IPS DF 4.7 (cell line): ENCODE data around the gene ARHGAP27.
"Not testable (repeated sequence)": the region's sequence is repeated elsewhere in the genome, so short reads cannot be mapped to it uniquely, and the experiment has no call there.

Experiments
- DNase-seq: peaks from one replicate; pipeline ENCODE4 v3.0.0-alpha.2; 2013; ENCODE audit warnings: low spot score; ENCODE audit errors: extremely low read depth

Gene ARHGAP27, protein sequence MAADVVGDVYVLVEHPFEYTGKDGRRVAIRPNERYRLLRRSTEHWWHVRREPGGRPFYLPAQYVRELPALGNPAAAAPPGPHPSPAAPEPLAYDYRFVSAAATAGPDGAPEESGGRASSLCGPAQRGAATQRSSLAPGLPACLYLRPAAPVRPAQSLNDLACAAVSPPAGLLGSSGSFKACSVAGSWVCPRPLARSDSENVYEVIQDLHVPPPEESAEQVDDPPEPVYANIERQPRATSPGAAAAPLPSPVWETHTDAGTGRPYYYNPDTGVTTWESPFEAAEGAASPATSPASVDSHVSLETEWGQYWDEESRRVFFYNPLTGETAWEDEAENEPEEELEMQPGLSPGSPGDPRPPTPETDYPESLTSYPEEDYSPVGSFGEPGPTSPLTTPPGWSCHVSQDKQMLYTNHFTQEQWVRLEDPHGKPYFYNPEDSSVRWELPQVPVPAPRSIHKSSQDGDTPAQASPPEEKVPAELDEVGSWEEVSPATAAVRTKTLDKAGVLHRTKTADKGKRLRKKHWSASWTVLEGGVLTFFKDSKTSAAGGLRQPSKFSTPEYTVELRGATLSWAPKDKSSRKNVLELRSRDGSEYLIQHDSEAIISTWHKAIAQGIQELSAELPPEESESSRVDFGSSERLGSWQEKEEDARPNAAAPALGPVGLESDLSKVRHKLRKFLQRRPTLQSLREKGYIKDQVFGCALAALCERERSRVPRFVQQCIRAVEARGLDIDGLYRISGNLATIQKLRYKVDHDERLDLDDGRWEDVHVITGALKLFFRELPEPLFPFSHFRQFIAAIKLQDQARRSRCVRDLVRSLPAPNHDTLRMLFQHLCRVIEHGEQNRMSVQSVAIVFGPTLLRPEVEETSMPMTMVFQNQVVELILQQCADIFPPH

GRCh38 chr17:45432405-45433158 lies at the start of gene ARHGAP27:
Gene ARHGAP27, minus strand, starts transcription at chr17:45432870. Its CDS starts 2,591 bp downstream, at chr17:45430279.
- DNase-seq: no peak

DNA sequence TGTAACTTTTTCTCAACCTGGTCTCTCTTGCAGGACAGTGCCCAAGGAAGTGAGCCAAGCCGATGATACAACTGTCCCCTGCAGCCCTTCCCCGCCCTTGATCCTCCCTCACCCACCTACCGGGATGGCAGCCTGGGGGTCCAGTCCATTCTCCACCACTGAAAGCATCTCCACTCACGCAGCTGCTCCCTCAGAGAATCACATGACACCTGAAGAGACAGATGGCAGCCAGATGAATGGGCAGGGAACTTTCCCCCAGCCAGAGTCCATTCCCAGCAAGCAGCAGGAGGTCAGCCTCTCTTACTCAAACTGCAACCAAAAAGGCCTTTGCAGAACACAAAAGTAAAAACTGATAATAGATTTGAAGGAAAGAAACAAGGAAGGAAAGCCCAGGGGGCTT lies 49.6 kb upstream of the ARHGAP27 start:
- DNase-seq: not testable (repeated sequence)

GRCh38 chr17:45475436-45475835 lies 42.8 kb upstream of the ARHGAP27 start:
- not testable (repeated sequence) for DNase-seq

GRCh38 chr17:45472249-45472648 lies 39.6 kb upstream of the ARHGAP27 start:
- not testable (repeated sequence) for DNase-seq

GRCh38 chr17:45469204-45469563 lies 36.5 kb upstream of the ARHGAP27 start:
- not testable (repeated sequence) for DNase-seq

DNA sequence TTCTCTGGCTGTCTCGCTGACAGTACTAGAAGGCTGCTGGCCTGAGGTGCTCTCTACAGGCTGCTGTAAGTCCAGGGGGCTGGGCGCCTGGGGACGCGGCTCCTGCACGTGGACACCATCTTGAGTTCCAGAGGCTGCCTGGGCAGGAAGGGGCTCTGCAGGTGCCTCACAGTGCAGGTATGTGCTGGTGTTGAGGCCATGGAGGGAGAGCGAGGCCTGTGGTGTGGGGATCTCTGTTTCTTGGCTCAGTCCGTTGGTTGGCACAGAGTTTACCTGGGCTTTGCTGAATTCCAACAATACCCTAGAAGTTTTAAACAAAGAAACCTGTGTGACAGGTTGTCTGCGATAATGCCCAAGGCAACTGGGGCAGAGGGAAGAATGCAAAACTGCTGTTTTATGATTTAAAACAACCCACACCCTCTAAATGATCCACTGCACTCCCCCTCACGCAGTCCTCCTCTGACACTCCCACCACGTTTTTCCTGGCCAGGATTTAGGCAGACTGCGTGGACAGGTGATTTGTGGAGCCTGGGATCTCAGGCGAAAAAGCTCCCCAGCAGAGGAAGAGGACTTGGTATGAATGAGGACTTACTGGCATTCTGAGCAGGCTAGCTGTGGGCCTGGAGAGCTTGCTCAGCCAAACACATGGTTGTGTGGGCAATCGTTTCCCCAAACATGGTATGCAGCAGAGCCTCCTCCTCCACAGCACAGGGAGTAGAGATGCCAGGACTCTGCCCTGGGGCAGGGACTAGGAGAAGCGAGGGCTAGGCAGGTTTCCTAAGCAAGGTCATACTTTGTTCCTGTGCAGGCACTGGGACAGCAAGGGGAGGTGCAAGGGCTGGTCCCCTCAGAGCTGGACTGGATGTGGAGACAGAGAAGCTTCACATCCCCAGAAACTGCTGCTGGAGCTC lies 35.9 kb upstream of the ARHGAP27 start:
- not testable (repeated sequence) for DNase-seq

DNA sequence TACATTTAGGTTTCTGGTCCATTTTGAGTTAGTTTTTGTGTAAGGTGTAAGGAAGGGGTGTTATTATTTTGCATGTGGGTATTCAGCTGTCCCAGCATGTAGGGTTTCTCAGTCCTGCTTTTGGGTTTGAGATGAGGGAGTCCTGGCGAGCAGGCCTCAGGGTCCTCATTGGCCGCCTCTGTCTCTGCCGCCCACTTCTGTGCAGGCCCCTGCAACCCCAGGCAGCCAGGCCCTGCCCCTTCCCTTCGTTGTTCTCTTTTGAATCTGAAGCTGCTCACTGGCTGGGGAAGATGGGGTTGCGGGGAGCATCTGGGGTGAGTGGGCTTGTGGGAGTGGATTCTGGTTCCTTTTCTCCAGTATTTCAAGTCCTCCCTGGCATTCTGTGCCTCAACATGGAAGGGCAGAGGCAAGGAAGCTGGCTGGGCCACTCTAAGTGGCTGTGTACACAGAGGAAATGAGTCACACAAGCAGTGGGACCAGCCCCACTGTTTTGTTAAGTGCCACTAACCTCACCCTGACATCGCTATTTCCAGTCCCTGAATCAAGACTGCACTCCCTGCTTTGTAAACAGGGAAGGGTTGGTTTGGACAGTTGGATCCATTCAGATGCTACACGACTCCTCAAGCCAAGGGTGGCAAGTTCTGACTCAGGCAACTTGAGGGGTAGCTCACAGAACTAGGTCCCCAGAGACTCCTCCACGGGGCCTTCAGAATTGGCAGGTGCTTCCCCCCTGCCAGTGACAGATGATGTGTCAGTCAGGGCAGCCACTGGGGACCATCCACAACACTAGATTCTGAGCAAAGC lies 29.1 kb upstream of the ARHGAP27 start:
- not testable (repeated sequence) for DNase-seq

GRCh38 chr17:45460422-45460821 lies 27.8 kb upstream of the ARHGAP27 start:
- DNase-seq: not testable (repeated sequence)

- not testable (repeated sequence) for DNase-seq
Observed at GRCh38 chr17:45454341-45454740, 21.7 kb upstream of the ARHGAP27 start.

DNA sequence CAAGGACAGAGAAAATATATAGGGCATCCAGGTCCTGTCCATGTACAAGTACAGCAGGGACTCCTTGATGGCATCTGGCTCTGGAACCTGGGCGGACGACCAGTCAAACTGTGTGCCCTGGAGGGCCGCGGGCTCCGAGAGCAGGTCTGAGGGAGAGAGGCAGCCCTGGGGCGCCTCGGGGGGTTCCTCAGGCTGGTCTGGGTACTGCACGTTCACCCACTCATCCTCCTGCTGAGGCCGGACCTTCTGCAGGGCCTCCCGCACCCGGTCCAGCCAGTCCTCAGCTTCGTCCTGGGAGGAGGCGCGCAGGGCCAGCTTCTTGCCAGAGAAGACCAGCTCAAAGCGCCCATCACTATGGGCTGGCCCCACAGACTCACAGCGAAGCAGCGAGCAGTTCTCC lies 21.1 kb upstream of the ARHGAP27 start:
- not testable (repeated sequence) for DNase-seq

DNA sequence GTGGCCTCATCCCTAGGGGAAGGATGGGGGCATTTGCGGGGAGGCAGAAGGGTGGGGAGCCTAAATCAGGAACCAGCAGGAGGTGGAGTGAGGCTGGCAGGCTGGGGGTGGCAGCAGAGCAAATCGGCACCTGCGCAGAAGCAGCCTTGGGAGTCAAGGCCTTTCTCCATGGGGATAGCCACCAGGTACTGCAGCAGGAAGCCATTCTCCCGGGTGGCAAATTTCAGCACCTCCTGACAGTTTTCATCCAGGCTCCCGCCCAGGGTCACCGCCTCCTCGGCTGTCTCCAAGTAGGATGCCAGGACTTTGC lies 20.5 kb upstream of the ARHGAP27 start:
- DNase-seq: not testable (repeated sequence)

GRCh38 chr17:45452329-45453224 lies 19.9 kb upstream of the ARHGAP27 start:
- not testable (repeated sequence) for DNase-seq

DNA sequence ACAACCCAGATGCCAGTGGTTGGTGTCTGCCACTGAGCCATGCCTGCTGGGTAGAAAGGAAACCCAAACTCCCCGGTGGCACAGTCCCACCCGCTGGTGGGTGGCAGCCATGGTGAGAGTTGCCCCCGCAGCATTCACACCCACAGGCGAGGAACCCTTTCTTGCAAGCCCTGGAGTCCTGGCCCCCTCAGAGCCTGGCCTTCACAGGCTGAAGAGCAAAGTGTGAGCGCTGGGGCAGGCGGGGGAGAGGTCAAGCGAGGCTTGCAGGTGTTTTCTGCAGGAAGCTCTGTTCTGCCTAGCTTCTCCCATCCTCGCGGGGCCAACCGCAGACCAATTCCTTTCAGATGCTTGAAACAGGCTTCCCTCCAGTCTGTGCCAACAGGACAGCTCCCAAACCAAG lies 19.0 kb upstream of the ARHGAP27 start:
- DNase-seq: not testable (repeated sequence)

GRCh38 chr17:45451131-45451530 lies 18.5 kb upstream of the ARHGAP27 start:
- DNase-seq: no peak

GRCh38 chr17:45449708-45450329 lies 17.1 kb upstream of the ARHGAP27 start:
- DNase-seq: not testable (repeated sequence)

- not testable (repeated sequence) for DNase-seq
Observed at GRCh38 chr17:45449260-45449659, 16.6 kb upstream of the ARHGAP27 start.

- not testable (repeated sequence) for DNase-seq
Observed at GRCh38 chr17:45448483-45448882, 15.8 kb upstream of the ARHGAP27 start.

GRCh38 chr17:45448066-45448465 lies 15.4 kb upstream of the ARHGAP27 start:
- DNase-seq: not testable (repeated sequence)
